ENCODE results near the gene NUDT22. TPM values are rescaled to one million over a fixed set of nuclear protein-coding genes. Genes with fewer than 3 reads are reported as not detected.

The NUDT22 gene
- total RNA-seq, 1 donor from 2014 or later = 47.9 TPM

GRCh38 chr11:64238999-64239398, 12.9 kb downstream of the NUDT22 start:
- TF ChIP-seq CTCF (conservative IDR thresholded peaks at IDR 0.05) = no peak
- Mint-ChIP-seq H3K4me1 (ENCODE audit: unreplicated experiment) (peaks cover 16% of the 10 kb centered on the region), H3K4me3 (peak overlapping the region; percentile 59), H3K36me3 (peaks cover 3% of the 10 kb centered on the region), H3K27me3 (no peaks in the 10 kb centered on the region), H3K27ac (peak overlapping the region; percentile 100), H3K9me3 (no peaks in the 10 kb centered on the region)
- DNase-seq (ENCODE audit: extremely low spot score, unreplicated experiment) = no peak

- no peaks in the 10 kb centered on the region for H3K9me3 Mint-ChIP-seq
- peaks cover 16% of the 10 kb centered on the region for H3K4me1 Mint-ChIP-seq (ENCODE audit: unreplicated experiment)
- peaks cover 3% of the 10 kb centered on the region for H3K36me3 Mint-ChIP-seq
- no peak for TF ChIP-seq CTCF (conservative IDR thresholded peaks at IDR 0.05)
- H3K4me3 Mint-ChIP-seq = peak overlapping the region; percentile 91
- no peaks in the 10 kb centered on the region for H3K27me3 Mint-ChIP-seq
- peak overlapping the region; percentile 100 for H3K27ac Mint-ChIP-seq
- no peak for DNase-seq (ENCODE audit: extremely low spot score, unreplicated experiment)
These were observed 13.8 kb downstream of the NUDT22 start for GRCh38 chr11:64239662-64240434.

DNA sequence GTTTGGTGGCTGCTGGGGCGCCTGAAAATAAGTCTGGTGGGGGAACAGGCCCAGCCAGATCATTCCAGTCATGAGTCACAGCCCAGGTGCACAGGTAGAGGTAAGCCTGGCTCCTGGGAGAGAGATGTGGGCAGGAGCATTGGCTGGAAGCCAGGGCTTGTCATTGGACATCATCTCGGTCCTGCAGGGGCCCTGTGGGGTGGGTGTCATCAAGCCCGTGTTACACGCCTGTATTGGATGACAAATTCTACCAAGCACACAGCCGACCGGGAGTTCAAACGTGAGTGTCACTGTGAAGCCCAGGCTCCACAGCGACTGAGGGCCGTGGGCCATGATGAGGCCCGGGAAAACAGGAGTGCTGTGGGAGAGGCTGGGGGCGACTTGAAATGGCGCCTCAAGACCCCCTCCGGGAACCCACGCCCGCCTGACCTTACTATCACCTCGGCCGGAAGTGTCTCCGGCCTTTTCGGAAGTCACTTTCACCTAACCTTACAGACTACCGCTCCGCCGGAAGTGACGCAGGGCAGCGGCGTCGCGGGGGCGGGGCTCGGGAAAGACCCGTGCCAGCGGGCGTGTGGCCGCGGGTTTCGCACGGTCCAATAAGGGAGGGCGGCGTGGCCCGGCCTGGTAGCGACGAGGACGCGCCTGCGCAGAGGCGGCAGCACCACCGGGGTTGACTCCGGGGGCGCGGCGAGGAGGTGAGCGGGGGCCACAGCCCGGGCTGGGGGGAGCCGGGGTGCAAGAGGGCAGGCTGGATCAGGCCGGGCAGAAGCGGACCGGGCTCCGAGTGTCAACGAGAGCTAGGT, 14.6 kb downstream of the NUDT22 start, which contains the start of gene FKBP2:
Gene FKBP2 (plus strand): TSS at position 661 of the 806 bp plus-strand sequence. CDS start 1,293 bp downstream, outside the sequence.
- peak within 1 kb of the TSS; percentile 100 for H3K27ac Mint-ChIP-seq
- peak within 1 kb of the TSS; percentile 91 for H3K4me3 Mint-ChIP-seq
- peaks cover 3% of the 10 kb centered on the region for H3K36me3 Mint-ChIP-seq
- H3K9me3 Mint-ChIP-seq = no peaks in the 10 kb centered on the region
- TF ChIP-seq CTCF (conservative IDR thresholded peaks at IDR 0.05) = no peak
- DNase-seq (ENCODE audit: extremely low spot score, unreplicated experiment) = peak; percentile 99
- H3K4me1 Mint-ChIP-seq (ENCODE audit: unreplicated experiment) = peaks cover 11% of the 10 kb centered on the region
- no peaks in the 10 kb centered on the region for H3K27me3 Mint-ChIP-seq

GRCh38 chr11:64241241-64241490, 15.1 kb downstream of the NUDT22 start:
- TF ChIP-seq CTCF (conservative IDR thresholded peaks at IDR 0.05) = no peak
- Mint-ChIP-seq H3K36me3 (peaks cover 3% of the 10 kb centered on the region), H3K4me3 (peak overlapping the region; percentile 91), H3K27me3 (no peaks in the 10 kb centered on the region), H3K9me3 (no peaks in the 10 kb centered on the region), H3K4me1 (ENCODE audit: unreplicated experiment) (peaks cover 11% of the 10 kb centered on the region), H3K27ac (peak overlapping the region; percentile 100)
- DNase-seq (ENCODE audit: extremely low spot score, unreplicated experiment) = peak; percentile 100

DNA sequence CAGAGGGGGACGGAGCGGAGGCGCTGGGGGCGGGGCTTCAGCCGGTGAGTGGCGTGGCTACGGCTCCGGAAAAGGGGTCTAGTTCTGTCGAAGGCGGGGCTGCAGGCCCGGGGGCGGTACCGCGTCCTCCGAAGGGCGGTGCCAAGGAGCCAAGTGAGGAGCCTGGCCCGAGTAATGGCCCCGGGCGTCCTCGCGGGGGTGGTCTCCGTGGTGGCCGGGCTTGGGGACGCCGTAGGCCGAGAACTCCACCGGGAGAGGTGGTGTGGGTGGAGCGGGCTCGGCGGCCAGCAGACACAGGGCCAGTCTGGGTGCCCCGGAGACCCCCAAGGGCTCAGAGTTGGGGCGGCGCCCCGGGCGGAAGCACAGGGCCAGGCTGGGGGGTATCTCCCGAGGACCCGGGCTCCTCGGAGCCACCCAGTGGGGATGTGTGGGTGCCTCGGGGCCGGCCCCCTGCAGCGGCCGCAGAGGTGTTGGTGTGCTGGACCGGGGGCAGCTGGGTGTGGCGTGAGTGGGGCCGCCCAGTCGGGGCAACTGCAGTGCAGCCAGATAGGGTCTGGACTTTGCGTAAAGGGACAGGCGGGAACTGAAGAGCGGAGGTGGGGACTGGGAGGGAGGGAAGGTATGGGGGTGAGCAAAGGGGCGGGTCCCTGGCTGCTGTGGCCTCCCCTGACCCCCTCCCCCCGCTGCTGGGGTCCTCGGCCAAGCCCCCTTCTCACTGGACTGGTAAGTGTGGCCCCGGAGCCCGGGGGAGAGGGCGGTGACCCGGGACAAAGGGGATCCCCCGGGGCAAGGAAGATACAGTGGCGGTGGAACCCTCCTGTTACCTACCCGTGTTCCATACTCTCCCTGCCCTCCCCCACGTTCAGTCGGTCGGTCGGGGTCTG, 15.7 kb downstream of the NUDT22 start:
- Mint-ChIP-seq H3K9me3 (no peaks in the 10 kb centered on the region), H3K4me1 (ENCODE audit: unreplicated experiment) (peaks cover 11% of the 10 kb centered on the region), H3K27ac (peak overlapping the region; percentile 100), H3K4me3 (peak overlapping the region; percentile 91), H3K36me3 (peaks cover 3% of the 10 kb centered on the region), H3K27me3 (no peaks in the 10 kb centered on the region)
- DNase-seq (ENCODE audit: extremely low spot score, unreplicated experiment) = no peak
- peak; percentile 14 for TF ChIP-seq CTCF (conservative IDR thresholded peaks at IDR 0.05)
